Measurements from ENCODE around the gene PCGF1. TPM values are rescaled to one million over a fixed set of nuclear protein-coding genes. Genes with fewer than 3 reads are reported as not detected.

PCGF1 gene
- total RNA-seq, 4 donors from 2014 or later = 4.4 to 16.2 (median 14.7) TPM

- Histone ChIP-seq H3K27ac (no peak overlapping the region), H3K4me1 (peaks cover 18 to 58% (median 28%) of the 10 kb centered on the region in 3 donors), H3K36me3 (peaks cover 7 to 35% (median 15%) of the 10 kb centered on the region in 3 donors), H3K27me3 (no peaks in the 10 kb centered on the region), H3K4me3 (no peak overlapping the region), H3K9me3 (no peaks in the 10 kb centered on the region)
- 91 to 96% methylated on average over 6 to 9 of the region's 9 CpGs for WGBS, 2 donors
- no peak for DNase-seq
- TF ChIP-seq POLR2A (IDR thresholded peaks at IDR 0.05) (no peak), CTCF (IDR thresholded peaks at IDR 0.05) (no peak)
- intact Hi-C loops (cut with DNase I) = loop anchor here (5.0 kb wide), 1 partner anchor 45 kb away; the partner anchor contains the start of genes CCDC142 and TTC31
These were observed 20.2 kb upstream of the PCGF1 start for GRCh38 chr2:74527741-74528140.

GRCh38 chr2:74526649-74527230 lies 19.2 kb upstream of the PCGF1 start:
- WGBS, 2 donors = 96 to 100% methylated on average over 8 to 11 of the region's 11 CpGs
- DNase-seq = no peak
- Histone ChIP-seq H3K4me3 (no peak overlapping the region), H3K27me3 (no peaks in the 10 kb centered on the region), H3K9me3 (no peaks in the 10 kb centered on the region), H3K27ac (peak overlapping the region in 1 of 4 donors; percentile 14), H3K36me3 (peaks cover 7 to 29% (median 11%) of the 10 kb centered on the region in 3 donors), H3K4me1 (peaks cover 18 to 54% (median 28%) of the 10 kb centered on the region in 3 donors)
- TF ChIP-seq POLR2A (IDR thresholded peaks at IDR 0.05) = no peak
- TF ChIP-seq CTCF (IDR thresholded peaks at IDR 0.05) = no peak
- intact Hi-C loops (cut with DNase I) = loop anchor here (5.0 kb wide), 1 partner anchor 44 kb away; the partner anchor contains the start of genes CCDC142 and TTC31

GRCh38 chr2:74525717-74526648 lies 18.5 kb upstream of the PCGF1 start, which contains the start of gene DQX1:
Gene DQX1, minus strand, starts transcription at chr2:74526231. Its CDS starts 502 bp downstream, at chr2:74525729.
- Histone ChIP-seq H3K36me3 (peaks cover 7 to 29% (median 11%) of the 10 kb centered on the region in 3 donors), H3K4me3 (peak within 1 kb of the TSS in 1 of 4 donors; percentile 28), H3K9me3 (no peaks in the 10 kb centered on the region), H3K27me3 (peaks cover 0 to 4% (median 0%) of the 10 kb centered on the region in 4 donors), H3K4me1 (peaks cover 14 to 47% (median 22%) of the 10 kb centered on the region in 3 donors), H3K27ac (peak within 1 kb of the TSS; percentile 16 to 83 (median 67))
- WGBS, 2 donors = 63 to 66% methylated on average over 11 of the region's 11 CpGs
- TF ChIP-seq CTCF (IDR thresholded peaks at IDR 0.05) (no peak), POLR2A (IDR thresholded peaks at IDR 0.05) (no peak)
- DNase-seq = no peak
- intact Hi-C loops (cut with DNase I) = loop anchor here (5.0 kb wide), 1 partner anchor 44 kb away; the partner anchor contains the start of genes CCDC142 and TTC31

GRCh38 chr2:74524955-74525716 lies 17.6 kb upstream of the PCGF1 start:
- intact Hi-C loops (cut with DNase I) = loop anchor here (5.0 kb wide), 1 partner anchor 43 kb away; the partner anchor contains the start of genes CCDC142 and TTC31
- WGBS, 2 donors = 85 to 89% methylated on average over 8 of the region's 10 CpGs
- no peak for DNase-seq
- H3K27me3 ChIP-seq = peaks cover 0 to 11% (median 0%) of the 10 kb centered on the region in 4 donors
- H3K4me1 ChIP-seq = peaks cover 10 to 38% (median 14%) of the 10 kb centered on the region in 3 donors
- H3K9me3 ChIP-seq = no peaks in the 10 kb centered on the region
- no peak for TF ChIP-seq POLR2A (IDR thresholded peaks at IDR 0.05)
- TF ChIP-seq CTCF (IDR thresholded peaks at IDR 0.05) = no peak
- H3K27ac ChIP-seq = peak overlapping the region; percentile 16 to 83 (median 67)
- peaks cover 7 to 29% (median 11%) of the 10 kb centered on the region in 3 donors for H3K36me3 ChIP-seq
- peak overlapping the region in 1 of 4 donors; percentile 28 for H3K4me3 ChIP-seq

Data from esophagus squamous epithelium (tissue), 5 donors.